ENCODE results near the gene B3GAT3.
"Not testable (repeated sequence)": the region's sequence is repeated elsewhere in the genome, so short reads cannot be mapped to it uniquely, and the experiment has no call there.

B3GAT3 gene

GRCh38 chr11:62621567-62622470, at the start of gene B3GAT3:
TSS of gene B3GAT3 (minus strand) at chr11:62621986. CDS start at chr11:62621947, 39 bp downstream.
- in situ Hi-C loops (cut with HindIII; ENCODE audit: low sequenced_read_pairs): no loop called here

- in situ Hi-C loops (cut with HindIII; ENCODE audit: low sequenced_read_pairs): loop anchor here (5.0 kb wide), 1 partner anchor 101 kb away; the partner anchor contains the start of gene TAF6L
Measured at GRCh38 chr11:62671236-62671607, 49.4 kb upstream of the B3GAT3 start.

- in situ Hi-C loops (cut with HindIII; ENCODE audit: low sequenced_read_pairs): loop anchor here (5.0 kb wide), 1 partner anchor 103 kb away; the partner anchor contains the start of gene TAF6L
Measured at GRCh38 chr11:62669420-62670161, 47.8 kb upstream of the B3GAT3 start.

GRCh38 chr11:62667460-62667859, 45.7 kb upstream of the B3GAT3 start:
- in situ Hi-C loops (cut with HindIII; ENCODE audit: low sequenced_read_pairs): no loop called here

- in situ Hi-C loops (cut with HindIII; ENCODE audit: low sequenced_read_pairs): no loop called here
Measured at GRCh38 chr11:62666259-62666926, 44.6 kb upstream of the B3GAT3 start.

GRCh38 chr11:62665599-62666258, 43.9 kb upstream of the B3GAT3 start:
- in situ Hi-C loops (cut with HindIII; ENCODE audit: low sequenced_read_pairs): no loop called here

GRCh38 chr11:62665075-62665598, 43.4 kb upstream of the B3GAT3 start, which contains the start of the genes C11orf98 and CSKMT:
TSS of gene C11orf98 (minus strand) at chr11:62665210. CDS start at chr11:62665169, 41 bp downstream.
TSS of gene CSKMT (plus strand) at chr11:62665312. CDS start at chr11:62665880, 568 bp downstream.
- in situ Hi-C loops (cut with HindIII; ENCODE audit: low sequenced_read_pairs): no loop called here

GRCh38 chr11:62664405-62665074, 42.8 kb upstream of the B3GAT3 start:
- in situ Hi-C loops (cut with HindIII; ENCODE audit: low sequenced_read_pairs): no loop called here

GRCh38 chr11:62656796-62657429, 35.1 kb upstream of the B3GAT3 start:
- in situ Hi-C loops (cut with HindIII; ENCODE audit: low sequenced_read_pairs): no loop called here

GRCh38 chr11:62654297-62654696, 32.5 kb upstream of the B3GAT3 start:
- in situ Hi-C loops (cut with HindIII; ENCODE audit: low sequenced_read_pairs): no loop called here

- in situ Hi-C loops (cut with HindIII; ENCODE audit: low sequenced_read_pairs): no loop called here
Measured at GRCh38 chr11:62652161-62653006, 30.6 kb upstream of the B3GAT3 start.

- in situ Hi-C loops (cut with HindIII; ENCODE audit: low sequenced_read_pairs): not testable (repeated sequence)
Measured at GRCh38 chr11:62650283-62650682, 28.5 kb upstream of the B3GAT3 start.

- in situ Hi-C loops (cut with HindIII; ENCODE audit: low sequenced_read_pairs): no loop called here
Measured at GRCh38 chr11:62649486-62649885, 27.7 kb upstream of the B3GAT3 start.

GRCh38 chr11:62648967-62649364, 27.2 kb upstream of the B3GAT3 start:
- in situ Hi-C loops (cut with HindIII; ENCODE audit: low sequenced_read_pairs): no loop called here

GRCh38 chr11:62648185-62648966, 26.6 kb upstream of the B3GAT3 start:
- in situ Hi-C loops (cut with HindIII; ENCODE audit: low sequenced_read_pairs): no loop called here

GRCh38 chr11:62647609-62648005, 25.8 kb upstream of the B3GAT3 start:
- in situ Hi-C loops (cut with HindIII; ENCODE audit: low sequenced_read_pairs): no loop called here

GRCh38 chr11:62646825-62647608, 25.2 kb upstream of the B3GAT3 start:
- in situ Hi-C loops (cut with HindIII; ENCODE audit: low sequenced_read_pairs): no loop called here

Data from endothelial cell of hepatic sinusoid (primary cell).